ENCODE measurements around the gene AGFG1. TPM values are rescaled to one million over a fixed set of nuclear protein-coding genes. Genes with fewer than 3 reads are reported as not detected.

Gene AGFG1
- total RNA-seq, 1 experiment from 2014 or later = 109 TPM

DNA sequence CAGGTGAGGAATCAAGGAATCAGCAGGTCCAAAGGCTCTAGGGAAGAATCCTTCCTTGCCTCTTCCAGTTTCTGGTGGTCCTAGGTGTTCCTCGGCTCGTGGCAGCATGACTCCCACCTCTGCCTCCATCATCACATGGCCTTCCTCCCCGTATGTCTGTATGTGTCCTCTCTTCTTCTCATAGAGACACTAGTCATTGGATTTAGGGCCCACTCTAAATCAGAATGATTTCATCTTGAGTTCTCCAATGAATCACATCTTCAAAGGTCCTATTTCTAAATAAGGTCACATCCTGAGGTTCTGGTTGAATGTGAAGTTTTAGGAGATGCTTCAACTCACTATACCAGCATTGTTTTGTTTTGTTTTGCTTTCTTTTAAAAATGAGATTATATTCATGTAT lies 11.1 kb upstream of the AGFG1 start:
- H3K27me3 ChIP-seq (ENCODE audit: insufficient read depth, low read length) = no peaks in the 10 kb centered on the region
- no peak overlapping the region for H3K4me3 Mint-ChIP-seq
- H2BK15ac ChIP-seq (ENCODE audit: low read depth, low read length) = no peak overlapping the region
- H4K91ac ChIP-seq (ENCODE audit: insufficient read length, low read depth, low read length) = no peak overlapping the region
- no peak overlapping the region for H4K5ac ChIP-seq (ENCODE audit: insufficient read length, low read depth, low read length)
- no peaks in the 10 kb centered on the region for H4K20me1 ChIP-seq (ENCODE audit: control insufficient read depth, insufficient read depth, insufficient read length)
- no peak overlapping the region for H2BK20ac ChIP-seq (ENCODE audit: low read depth, low read length, poor library complexity, severe bottlenecking)
- H2AFZ ChIP-seq (ENCODE audit: low read length) = no peak overlapping the region
- no peaks in the 10 kb centered on the region for H3K9me3 ChIP-seq (ENCODE audit: control insufficient read depth, low read depth, low read length)
- no peaks in the 10 kb centered on the region for H3K27me3 Mint-ChIP-seq (ENCODE audit: low read depth)
- peaks cover 15 to 17% of the 10 kb centered on the region in 2 experiments for H3K4me1 Mint-ChIP-seq
- H3K9me3 Mint-ChIP-seq = no peaks in the 10 kb centered on the region
- TF ChIP-seq, protein P1, sequence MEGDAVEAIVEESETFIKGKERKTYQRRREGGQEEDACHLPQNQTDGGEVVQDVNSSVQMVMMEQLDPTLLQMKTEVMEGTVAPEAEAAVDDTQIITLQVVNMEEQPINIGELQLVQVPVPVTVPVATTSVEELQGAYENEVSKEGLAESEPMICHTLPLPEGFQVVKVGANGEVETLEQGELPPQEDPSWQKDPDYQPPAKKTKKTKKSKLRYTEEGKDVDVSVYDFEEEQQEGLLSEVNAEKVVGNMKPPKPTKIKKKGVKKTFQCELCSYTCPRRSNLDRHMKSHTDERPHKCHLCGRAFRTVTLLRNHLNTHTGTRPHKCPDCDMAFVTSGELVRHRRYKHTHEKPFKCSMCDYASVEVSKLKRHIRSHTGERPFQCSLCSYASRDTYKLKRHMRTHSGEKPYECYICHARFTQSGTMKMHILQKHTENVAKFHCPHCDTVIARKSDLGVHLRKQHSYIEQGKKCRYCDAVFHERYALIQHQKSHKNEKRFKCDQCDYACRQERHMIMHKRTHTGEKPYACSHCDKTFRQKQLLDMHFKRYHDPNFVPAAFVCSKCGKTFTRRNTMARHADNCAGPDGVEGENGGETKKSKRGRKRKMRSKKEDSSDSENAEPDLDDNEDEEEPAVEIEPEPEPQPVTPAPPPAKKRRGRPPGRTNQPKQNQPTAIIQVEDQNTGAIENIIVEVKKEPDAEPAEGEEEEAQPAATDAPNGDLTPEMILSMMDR (conservative IDR thresholded peaks at IDR 0.05) = no peak
- H3K27ac ChIP-seq (ENCODE audit: insufficient read length, low read depth, low read length) = no peak overlapping the region
- DNase-seq = no peak
- H3K79me1 ChIP-seq (ENCODE audit: insufficient read depth, low read depth, low read length, poor library complexity, severe bottlenecking) = no peaks in the 10 kb centered on the region
- no peak overlapping the region for H3K23ac ChIP-seq (ENCODE audit: insufficient read length, low read depth, low read length)
- H3K9ac ChIP-seq (ENCODE audit: extremely low read depth, insufficient read length, low read length) = no peak overlapping the region
- H3K23me2 ChIP-seq (ENCODE audit: insufficient read length, low read depth, low read length, poor library complexity, severe bottlenecking) = no peaks in the 10 kb centered on the region
- no CpG with 5 or more reads among the region's 3 CpGs for WGBS (ENCODE audit: extremely low coverage, insufficient read length, low lambda C conversion rate)
- H3K27ac Mint-ChIP-seq = no peak overlapping the region
- H3T11ph ChIP-seq (ENCODE audit: low read length) = no peak overlapping the region
- no peak overlapping the region for H3K18ac ChIP-seq (ENCODE audit: insufficient read length, low read depth, low read length)
- H2AK5ac ChIP-seq (ENCODE audit: insufficient read length, low read length) = no peak overlapping the region
- H3K14ac ChIP-seq (ENCODE audit: insufficient read depth, low read length) = no peak overlapping the region
- no peaks in the 10 kb centered on the region; the same call in 1 of the 2 replicates for H3K4me1 ChIP-seq (ENCODE audit: insufficient read depth, low read length)
- H3K36me3 Mint-ChIP-seq (ENCODE audit: insufficient read depth in 1 of 3, low read depth in 3 of 3) = no peaks in the 10 kb centered on the region
- no peak overlapping the region for H3K4me2 ChIP-seq (ENCODE audit: insufficient read depth, insufficient read length, low read length)
- H2BK5ac ChIP-seq (ENCODE audit: insufficient read length, low read length) = no peak overlapping the region
- no peak overlapping the region for H3K56ac ChIP-seq (ENCODE audit: insufficient read length, low read depth, low read length)
- no peaks in the 10 kb centered on the region for H3K79me2 ChIP-seq (ENCODE audit: insufficient read depth, low read length)
- H4K8ac ChIP-seq (replicated peaks; ENCODE audit: insufficient read length, low read depth, low read length) = no peak overlapping the region
- H2BK12ac ChIP-seq (ENCODE audit: insufficient read length, low read depth, low read length) = no peak overlapping the region
- no peak overlapping the region for H2BK120ac ChIP-seq (ENCODE audit: low read depth, low read length, poor library complexity, severe bottlenecking)
- H3K4ac ChIP-seq (ENCODE audit: low read depth, low read length) = no peak overlapping the region

Measured in H9 (cell line).